ENCODE measurements around the gene SHOC2. TPM values are rescaled to one million over a fixed set of nuclear protein-coding genes. Genes with fewer than 3 reads are reported as not detected.

The SHOC2 gene
- polyA plus RNA-seq, 1 donor (not counting 4 experiments of a cell fraction or from before 2014, with no cell fraction given) = 27.7 TPM

GRCh38 chr10:110963162-110963561 is 43.8 kb downstream of the SHOC2 start:
- H4K20me1 ChIP-seq (ENCODE audit: control insufficient read depth, extremely low read depth, insufficient read depth, low read length) = no peaks in the 10 kb centered on the region
- H3K9me3 ChIP-seq (ENCODE audit: control insufficient read depth, low read depth, low read length) = no peaks in the 10 kb centered on the region
- FAIRE-seq (no peak), DNase-seq (ENCODE audit: low read depth, low spot score) (no peak)
- H3K36me3 ChIP-seq (ENCODE audit: control insufficient read depth in 2 of 2, extremely low read depth in 1 of 2, insufficient read depth in 2 of 2, low read length in 2 of 2) = no peaks in the 10 kb centered on the region
- no peak overlapping the region for H3K9ac ChIP-seq (ENCODE audit: control insufficient read depth, extremely low read depth, insufficient read depth, low read length)
- H3K79me2 ChIP-seq (ENCODE audit: control insufficient read depth, insufficient read depth, low read length) = peaks cover 68% of the 10 kb centered on the region
- no peaks in the 10 kb centered on the region for H3K27me3 ChIP-seq (ENCODE audit: control insufficient read depth, extremely low read depth, insufficient read depth, low read length)
- H3K27ac ChIP-seq (ENCODE audit: control insufficient read depth, insufficient read depth, low read length) = no peak overlapping the region
- no peak overlapping the region for H3K4me3 ChIP-seq (ENCODE audit: control insufficient read depth in 2 of 3, extremely low read depth in 1 of 3, insufficient read depth in 2 of 3, low read depth in 1 of 3, low read length in 3 of 3)
- no peak overlapping the region for H2AFZ ChIP-seq (ENCODE audit: control insufficient read depth, low read length)
- H3K9me1 ChIP-seq (ENCODE audit: control insufficient read depth, extremely low read depth, insufficient read depth, low read length) = no peaks in the 10 kb centered on the region
- no peaks in the 10 kb centered on the region for H3K4me1 ChIP-seq (ENCODE audit: control insufficient read depth, extremely low read depth, insufficient read depth, low read length)
- H3K4me2 ChIP-seq (ENCODE audit: control insufficient read depth, extremely low read depth, insufficient read depth, low read depth, low read length) = no peak overlapping the region
- TF ChIP-seq CTCF (optimal IDR thresholded peaks at IDR 0.05 in 1 of 3, IDR thresholded peaks at IDR 0.05 in 1 of 3, conservative IDR thresholded peaks at IDR 0.05 in 1 of 3; ENCODE audit: extremely low read depth in 1 of 3, insufficient read depth in 2 of 3, low read length in 3 of 3) (no peak), EZH2 (IDR thresholded peaks at IDR 0.05; ENCODE audit: low read length) (no peak)
- dilution Hi-C loops (cut with MboI; ENCODE audit: extremely low pct_ligation_motif_present, low sequenced_read_pairs) = no loop called here

GRCh38 chr10:110964681-110965080 is 45.3 kb downstream of the SHOC2 start:
- H3K4me2 ChIP-seq (ENCODE audit: control insufficient read depth, extremely low read depth, insufficient read depth, low read depth, low read length) = no peak overlapping the region
- DNase-seq (ENCODE audit: low read depth, low spot score) (no peak), FAIRE-seq (no peak)
- TF ChIP-seq EZH2 (IDR thresholded peaks at IDR 0.05; ENCODE audit: low read length) (no peak), CTCF (optimal IDR thresholded peaks at IDR 0.05 in 1 of 3, IDR thresholded peaks at IDR 0.05 in 1 of 3, conservative IDR thresholded peaks at IDR 0.05 in 1 of 3; ENCODE audit: extremely low read depth in 1 of 3, insufficient read depth in 2 of 3, low read length in 3 of 3) (no peak)
- no peaks in the 10 kb centered on the region for H4K20me1 ChIP-seq (ENCODE audit: control insufficient read depth, extremely low read depth, insufficient read depth, low read length)
- H3K9ac ChIP-seq (ENCODE audit: control insufficient read depth, extremely low read depth, insufficient read depth, low read length) = no peak overlapping the region
- H3K4me3 ChIP-seq (ENCODE audit: control insufficient read depth in 2 of 3, extremely low read depth in 1 of 3, insufficient read depth in 2 of 3, low read depth in 1 of 3, low read length in 3 of 3) = no peak overlapping the region
- H3K4me1 ChIP-seq (ENCODE audit: control insufficient read depth, extremely low read depth, insufficient read depth, low read length) = no peaks in the 10 kb centered on the region
- H3K9me1 ChIP-seq (ENCODE audit: control insufficient read depth, extremely low read depth, insufficient read depth, low read length) = no peaks in the 10 kb centered on the region
- no peaks in the 10 kb centered on the region for H3K9me3 ChIP-seq (ENCODE audit: control insufficient read depth, low read depth, low read length)
- no peak overlapping the region for H3K27ac ChIP-seq (ENCODE audit: control insufficient read depth, insufficient read depth, low read length)
- H3K27me3 ChIP-seq (ENCODE audit: control insufficient read depth, extremely low read depth, insufficient read depth, low read length) = no peaks in the 10 kb centered on the region
- dilution Hi-C loops (cut with MboI; ENCODE audit: extremely low pct_ligation_motif_present, low sequenced_read_pairs) = no loop called here
- H2AFZ ChIP-seq (ENCODE audit: control insufficient read depth, low read length) = no peak overlapping the region
- peaks cover 70% of the 10 kb centered on the region for H3K79me2 ChIP-seq (ENCODE audit: control insufficient read depth, insufficient read depth, low read length)
- no peaks in the 10 kb centered on the region for H3K36me3 ChIP-seq (ENCODE audit: control insufficient read depth in 2 of 2, extremely low read depth in 1 of 2, insufficient read depth in 2 of 2, low read length in 2 of 2)
